Measurements from ENCODE around the gene MTSS2.

DNA sequence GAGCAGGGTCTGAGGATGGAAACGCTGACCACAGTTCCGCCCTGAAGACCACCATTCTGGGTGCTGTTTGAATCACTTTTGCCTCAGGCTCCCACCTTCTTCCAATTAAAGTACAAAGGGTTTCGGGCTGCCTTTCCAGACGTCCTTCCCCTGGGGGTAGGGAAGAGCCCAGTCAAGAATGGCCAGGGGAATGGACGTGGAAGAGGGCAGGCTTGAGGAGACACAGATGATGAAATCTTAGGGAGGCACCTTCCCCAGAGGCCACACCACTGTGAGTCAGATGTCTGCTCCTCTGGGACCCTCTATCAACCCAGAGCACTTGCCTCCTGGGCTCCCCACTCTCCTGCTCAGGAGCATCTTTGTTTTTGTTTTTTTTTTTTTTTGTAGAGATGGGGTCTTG is 27.5 kb upstream of the MTSS2 start:
- TF ChIP-seq EP300 (IDR thresholded peaks at IDR 0.05) (no peak), POLR2AphosphoS5 (IDR thresholded peaks at IDR 0.05) (no peak), POLR2A (IDR thresholded peaks at IDR 0.05) (no peak)
- TF ChIP-seq, protein P1, sequence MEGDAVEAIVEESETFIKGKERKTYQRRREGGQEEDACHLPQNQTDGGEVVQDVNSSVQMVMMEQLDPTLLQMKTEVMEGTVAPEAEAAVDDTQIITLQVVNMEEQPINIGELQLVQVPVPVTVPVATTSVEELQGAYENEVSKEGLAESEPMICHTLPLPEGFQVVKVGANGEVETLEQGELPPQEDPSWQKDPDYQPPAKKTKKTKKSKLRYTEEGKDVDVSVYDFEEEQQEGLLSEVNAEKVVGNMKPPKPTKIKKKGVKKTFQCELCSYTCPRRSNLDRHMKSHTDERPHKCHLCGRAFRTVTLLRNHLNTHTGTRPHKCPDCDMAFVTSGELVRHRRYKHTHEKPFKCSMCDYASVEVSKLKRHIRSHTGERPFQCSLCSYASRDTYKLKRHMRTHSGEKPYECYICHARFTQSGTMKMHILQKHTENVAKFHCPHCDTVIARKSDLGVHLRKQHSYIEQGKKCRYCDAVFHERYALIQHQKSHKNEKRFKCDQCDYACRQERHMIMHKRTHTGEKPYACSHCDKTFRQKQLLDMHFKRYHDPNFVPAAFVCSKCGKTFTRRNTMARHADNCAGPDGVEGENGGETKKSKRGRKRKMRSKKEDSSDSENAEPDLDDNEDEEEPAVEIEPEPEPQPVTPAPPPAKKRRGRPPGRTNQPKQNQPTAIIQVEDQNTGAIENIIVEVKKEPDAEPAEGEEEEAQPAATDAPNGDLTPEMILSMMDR (IDR thresholded peaks at IDR 0.05), result no peak

Measured in stomach (tissue), 4 donors.